DOHH2 (cell line): Measurements from ENCODE around the gene JARID2.

Experiments
- H3F3A ChIP-seq: fragments of 200-600 bp; sonication (generic), shearing (Covaris generic); 2 replicates; pipeline ENCODE4 v1.6.0; 2016; ENCODE audit warnings: antibody characterized with exemption, mild to moderate bottlenecking; ENCODE audit not compliant: control insufficient read depth, insufficient read depth
- H3K27ac ChIP-seq: fragments of 200-600 bp; sonication (generic); 2 replicates; pipeline ENCODE4 v1.5.1; 2014; ENCODE audit warnings: low read depth, mild to moderate bottlenecking, low read length, moderate library complexity
- H3K27me3 ChIP-seq: fragments of 200-600 bp; sonication (generic); 2 replicates; pipeline ENCODE4 v1.6.1; 2014; ENCODE audit warnings: mild to moderate bottlenecking, low read length, mixed read lengths; ENCODE audit not compliant: control insufficient read depth
- H3K36me3 ChIP-seq: fragments of 200-600 bp; sonication (generic); 2 replicates; pipeline ENCODE4 v1.6.1; 2014; ENCODE audit warnings: mild to moderate bottlenecking, low read length, moderate library complexity, mixed read lengths; ENCODE audit not compliant: control insufficient read depth
- H3K4me1 ChIP-seq: fragments of 200-600 bp; sonication (generic); 2 replicates; pipeline ENCODE4 v1.6.1; 2014; ENCODE audit warnings: mild to moderate bottlenecking, low read length, mixed read lengths; ENCODE audit not compliant: control insufficient read depth
- H3K4me2 ChIP-seq: fragments of 200-600 bp; sonication (generic); 2 replicates; pipeline ENCODE4 v1.6.0; 2014; ENCODE audit warnings: mild to moderate bottlenecking, low read length, moderate library complexity
- H3K4me3 ChIP-seq: fragments of 200-600 bp; sonication (generic); 2 replicates; pipeline ENCODE4 v1.5.1; 2014; ENCODE audit warnings: mild to moderate bottlenecking, low read length, mixed read lengths
- H3K79me2 ChIP-seq: fragments of 200-600 bp; sonication (generic); 2 replicates; pipeline ENCODE4 v1.6.1; 2014; ENCODE audit warnings: mild to moderate bottlenecking, low read length, mixed read lengths; ENCODE audit not compliant: control insufficient read depth
- H3K9me2 ChIP-seq: fragments of 200-600 bp; sonication (generic); replicated peaks from 2 replicates; pipeline ENCODE4 v1.6.1; 2014; ENCODE audit warnings: mild to moderate bottlenecking, low read length, mixed read lengths; ENCODE audit not compliant: control insufficient read depth
- H3K9me3 ChIP-seq: fragments of 200-600 bp; sonication (generic); 2 replicates; pipeline ENCODE4 v1.6.1; 2014; ENCODE audit warnings: antibody characterized with exemption, low read length, mixed read lengths; ENCODE audit not compliant: control insufficient read depth, insufficient read depth
- H4K20me1 ChIP-seq: fragments of 200-600 bp; sonication (generic); 2 replicates; pipeline ENCODE4 v1.6.0; 2014; ENCODE audit warnings: low read depth, mild to moderate bottlenecking, antibody characterized with exemption, low read length, moderate library complexity; ENCODE audit not compliant: control insufficient read depth, insufficient read depth
- EZH2phosphoT487 ChIP-seq: fragments of 200-600 bp; sonication (generic); IDR thresholded peaks from 2 replicates; pipeline ENCODE4 v1.6.1; 2017; ENCODE audit warnings: borderline replicate concordance, mild to moderate bottlenecking, antibody characterized with exemption, low read length, moderate library complexity, mixed read lengths
- TF ChIP-seq, protein P1 (sequence below): fragments of 200-600 bp; sonication (generic); IDR thresholded peaks from one replicate; pipeline ENCODE4 v1.5.1; 2014; ENCODE audit warnings: antibody characterized with exemption, mild to moderate bottlenecking, low read depth, low read length; ENCODE audit not compliant: poor library complexity, severe bottlenecking

JARID2 gene

DNA sequence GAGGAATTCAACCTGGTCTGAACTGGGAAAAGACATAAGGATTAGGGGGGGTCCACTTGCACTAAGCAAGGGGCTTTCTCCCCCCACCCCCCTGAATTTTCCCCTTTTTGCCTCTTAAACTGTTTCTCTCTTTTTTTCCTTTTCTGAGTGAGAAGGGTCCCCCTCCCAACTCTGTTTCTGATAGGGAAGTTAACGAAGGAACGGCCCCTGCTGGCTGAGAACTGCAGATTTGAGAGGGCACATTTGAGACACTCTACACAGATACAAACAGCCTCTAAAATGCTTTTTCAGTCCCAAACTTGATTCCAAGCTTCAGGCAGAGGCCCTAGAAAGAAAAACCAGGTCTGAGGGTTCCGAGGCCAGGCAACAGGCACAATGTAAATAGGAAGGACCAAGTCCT is 91.7 kb downstream of the JARID2 start:
- Histone ChIP-seq H3K27me3 (no peaks in the 10 kb centered on the region), H3K9me2 (no peaks in the 10 kb centered on the region), H3K36me3 (no peaks in the 10 kb centered on the region), H3K79me2 (peaks cover 9% of the 10 kb centered on the region), H3K4me3 (no peak overlapping the region), H3K27ac (no peak overlapping the region), H3K9me3 (no peaks in the 10 kb centered on the region), H3K4me1 (peaks cover 12% of the 10 kb centered on the region), H4K20me1 (peaks cover 3% of the 10 kb centered on the region), H3F3A (no peaks in the 10 kb centered on the region), H3K4me2 (no peak overlapping the region)
- no peak for TF ChIP-seq EZH2phosphoT487
- TF ChIP-seq, protein P1, sequence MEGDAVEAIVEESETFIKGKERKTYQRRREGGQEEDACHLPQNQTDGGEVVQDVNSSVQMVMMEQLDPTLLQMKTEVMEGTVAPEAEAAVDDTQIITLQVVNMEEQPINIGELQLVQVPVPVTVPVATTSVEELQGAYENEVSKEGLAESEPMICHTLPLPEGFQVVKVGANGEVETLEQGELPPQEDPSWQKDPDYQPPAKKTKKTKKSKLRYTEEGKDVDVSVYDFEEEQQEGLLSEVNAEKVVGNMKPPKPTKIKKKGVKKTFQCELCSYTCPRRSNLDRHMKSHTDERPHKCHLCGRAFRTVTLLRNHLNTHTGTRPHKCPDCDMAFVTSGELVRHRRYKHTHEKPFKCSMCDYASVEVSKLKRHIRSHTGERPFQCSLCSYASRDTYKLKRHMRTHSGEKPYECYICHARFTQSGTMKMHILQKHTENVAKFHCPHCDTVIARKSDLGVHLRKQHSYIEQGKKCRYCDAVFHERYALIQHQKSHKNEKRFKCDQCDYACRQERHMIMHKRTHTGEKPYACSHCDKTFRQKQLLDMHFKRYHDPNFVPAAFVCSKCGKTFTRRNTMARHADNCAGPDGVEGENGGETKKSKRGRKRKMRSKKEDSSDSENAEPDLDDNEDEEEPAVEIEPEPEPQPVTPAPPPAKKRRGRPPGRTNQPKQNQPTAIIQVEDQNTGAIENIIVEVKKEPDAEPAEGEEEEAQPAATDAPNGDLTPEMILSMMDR, result no peak

DNA sequence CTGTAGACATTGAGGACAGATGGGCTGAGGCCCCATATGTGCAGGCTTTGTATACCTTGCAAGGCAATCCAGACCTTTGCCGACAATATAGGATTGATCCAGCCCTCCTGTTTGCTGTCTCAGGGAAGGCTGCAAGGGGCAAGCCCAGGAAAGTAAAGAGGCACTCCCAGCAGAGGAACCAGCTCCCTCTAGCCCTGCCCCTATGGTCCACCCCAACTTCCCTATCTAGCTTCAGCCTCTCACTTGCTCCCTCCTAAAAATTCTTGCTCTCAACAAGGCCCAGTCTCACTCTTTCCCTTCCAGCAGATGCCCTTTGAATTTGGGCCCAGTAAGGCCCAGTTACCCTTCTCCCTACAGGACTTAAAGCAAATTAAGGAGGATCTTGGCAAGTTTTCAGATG is 92.6 kb downstream of the JARID2 start:
- Histone ChIP-seq H3K9me3 (no peaks in the 10 kb centered on the region), H4K20me1 (peaks cover 5% of the 10 kb centered on the region), H3F3A (no peaks in the 10 kb centered on the region), H3K36me3 (no peaks in the 10 kb centered on the region), H3K27me3 (no peaks in the 10 kb centered on the region), H3K9me2 (no peaks in the 10 kb centered on the region), H3K79me2 (peaks cover 9% of the 10 kb centered on the region), H3K27ac (no peak overlapping the region), H3K4me3 (no peak overlapping the region), H3K4me2 (no peak overlapping the region), H3K4me1 (peaks cover 12% of the 10 kb centered on the region)
- TF ChIP-seq, protein P1, result no peak
- no peak for TF ChIP-seq EZH2phosphoT487

DNA sequence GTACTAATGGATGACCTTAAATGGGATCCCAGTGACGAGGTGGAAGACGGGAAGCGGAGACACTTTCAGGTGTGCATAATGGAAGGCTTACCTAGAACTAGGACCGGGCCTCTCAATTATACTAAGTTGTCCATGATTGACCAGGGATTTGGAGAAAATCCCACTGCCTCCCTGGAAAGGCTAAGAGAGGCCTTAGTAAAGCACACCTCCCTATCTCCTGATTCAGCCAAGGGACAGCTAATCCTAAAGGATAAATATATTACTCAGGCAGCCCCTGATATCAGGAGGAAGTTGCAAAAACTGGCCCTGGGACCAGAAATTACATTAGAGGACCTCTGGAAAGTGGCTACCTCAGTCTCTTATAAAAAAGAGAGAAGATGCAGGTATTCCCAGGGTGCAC is 93.2 kb downstream of the JARID2 start:
- peaks cover 5% of the 10 kb centered on the region for H4K20me1 ChIP-seq
- H3K79me2 ChIP-seq, result peaks cover 11% of the 10 kb centered on the region

More for the DNA sequence above, 93.2 kb downstream of the JARID2 start:
- H3K27ac ChIP-seq, result no peak overlapping the region
- TF ChIP-seq, protein P1, result no peak
- TF ChIP-seq EZH2phosphoT487, result no peak
- no peak overlapping the region for H3K4me3 ChIP-seq
- no peaks in the 10 kb centered on the region for H3K36me3 ChIP-seq
- H3K4me2 ChIP-seq, result no peak overlapping the region
- H3K9me2 ChIP-seq, result no peaks in the 10 kb centered on the region
- peaks cover 12% of the 10 kb centered on the region for H3K4me1 ChIP-seq
- no peaks in the 10 kb centered on the region for H3F3A ChIP-seq
- no peaks in the 10 kb centered on the region for H3K9me3 ChIP-seq
- H3K27me3 ChIP-seq, result no peaks in the 10 kb centered on the region
